Stimulated activated memory B cell treated with anti-CD40 and anti-IgM and Interleukin-4, amounts not matched to agents 10 μg/mL and 1 μg/mL and 100 μg/mL, for 72 hours (primary cell): ENCODE data around the gene CARS2.
A peak's percentile ranks its signal among the peaks of the same experiment; 100 is the strongest.
"Not testable (repeated sequence)": the region's sequence is repeated elsewhere in the genome, so short reads cannot be mapped to it uniquely, and the experiment has no call there.

Source experiments
- ATAC-seq: fragments of 150-1000 bp; cut with Tn5 transposase; 2 replicates; pipeline ENCODE4 v1.10.0; 2021
- H3K27ac Mint-ChIP-seq: one replicate; pipeline ENCODE4 v1.8.0; 2022; ENCODE audit warnings: mild to moderate bottlenecking, mixed read lengths
- H3K27me3 Mint-ChIP-seq: one replicate; pipeline ENCODE4 v1.8.0; 2022; ENCODE audit warnings: mixed read lengths
- H3K36me3 Mint-ChIP-seq: one replicate; pipeline ENCODE4 v1.8.0; 2022; ENCODE audit warnings: mixed read lengths
- H3K4me1 Mint-ChIP-seq: one replicate; pipeline ENCODE4 v1.8.0; 2022; ENCODE audit warnings: mixed read lengths
- H3K4me3 Mint-ChIP-seq: one replicate; pipeline ENCODE4 v1.8.0; 2022; ENCODE audit warnings: mild to moderate bottlenecking, moderate library complexity, mixed read lengths
- H3K9me3 Mint-ChIP-seq: one replicate; pipeline ENCODE4 v1.8.0; 2022; ENCODE audit warnings: mixed read lengths

CARS2 gene

GRCh38 chr13:110681868-110682550 is 23.9 kb downstream of the CARS2 start:
- Mint-ChIP-seq H3K4me3 (no peak overlapping the region), H3K4me1 (peaks cover 40% of the 10 kb centered on the region), H3K27ac (peak overlapping the region; percentile 43), H3K27me3 (no peaks in the 10 kb centered on the region), H3K9me3 (no peaks in the 10 kb centered on the region), H3K36me3 (peaks cover 64% of the 10 kb centered on the region)
- ATAC-seq = no peak

- Mint-ChIP-seq H3K27me3 (no peaks in the 10 kb centered on the region), H3K36me3 (peaks cover 56% of the 10 kb centered on the region), H3K9me3 (no peaks in the 10 kb centered on the region), H3K4me3 (no peak overlapping the region), H3K27ac (peak overlapping the region; percentile 97), H3K4me1 (peaks cover 51% of the 10 kb centered on the region)
- ATAC-seq = no peak
These were observed 25.1 kb downstream of the CARS2 start for GRCh38 chr13:110680852-110681251.

GRCh38 chr13:110677731-110678545 is 28.0 kb downstream of the CARS2 start:
- ATAC-seq = no peak
- peaks cover 56% of the 10 kb centered on the region for H3K36me3 Mint-ChIP-seq
- H3K27ac Mint-ChIP-seq = peak overlapping the region; percentile 97
- no peaks in the 10 kb centered on the region for H3K9me3 Mint-ChIP-seq
- H3K4me1 Mint-ChIP-seq = peaks cover 64% of the 10 kb centered on the region
- H3K4me3 Mint-ChIP-seq = no peak overlapping the region
- no peaks in the 10 kb centered on the region for H3K27me3 Mint-ChIP-seq

GRCh38 chr13:110676595-110677587 is 29.0 kb downstream of the CARS2 start:
- Mint-ChIP-seq H3K9me3 (no peaks in the 10 kb centered on the region), H3K4me3 (peak overlapping the region; percentile 76), H3K36me3 (peaks cover 57% of the 10 kb centered on the region), H3K4me1 (peaks cover 75% of the 10 kb centered on the region), H3K27me3 (no peaks in the 10 kb centered on the region), H3K27ac (peak overlapping the region; percentile 97)
- peak; percentile 89 for ATAC-seq

- not testable (repeated sequence) for H3K9me3 Mint-ChIP-seq, ATAC-seq, H3K27me3 Mint-ChIP-seq, H3K4me3 Mint-ChIP-seq
- Mint-ChIP-seq H3K36me3 (peaks cover 84% of the 10 kb centered on the region), H3K27ac (peak overlapping the region; percentile 33), H3K4me1 (peaks cover 56% of the 10 kb centered on the region)
These were observed 36.1 kb downstream of the CARS2 start for GRCh38 chr13:110669814-110670213.

- no peak for ATAC-seq
- no peak overlapping the region for H3K4me3 Mint-ChIP-seq
- peaks cover 51% of the 10 kb centered on the region for H3K4me1 Mint-ChIP-seq
These were observed 36.9 kb downstream of the CARS2 start for GRCh38 chr13:110669036-110669435.

GRCh38 chr13:110666255-110666533 is 39.7 kb downstream of the CARS2 start:
- Mint-ChIP-seq H3K4me3 (no peak overlapping the region), H3K27me3 (no peaks in the 10 kb centered on the region), H3K36me3 (peaks cover 83% of the 10 kb centered on the region), H3K27ac (peak overlapping the region; percentile 77), H3K4me1 (peaks cover 37% of the 10 kb centered on the region), H3K9me3 (no peaks in the 10 kb centered on the region)
- no peak for ATAC-seq

More at GRCh38 chr13:110669036-110669435, 36.9 kb downstream of the CARS2 start:
- H3K9me3 Mint-ChIP-seq = peaks cover 3% of the 10 kb centered on the region
- H3K27ac Mint-ChIP-seq = no peak overlapping the region
- peaks cover 82% of the 10 kb centered on the region for H3K36me3 Mint-ChIP-seq
- H3K27me3 Mint-ChIP-seq = no peaks in the 10 kb centered on the region

- H3K27ac Mint-ChIP-seq = peak overlapping the region; percentile 77
- peak; percentile 84 for ATAC-seq
- peaks cover 82% of the 10 kb centered on the region for H3K36me3 Mint-ChIP-seq
- H3K9me3 Mint-ChIP-seq = no peaks in the 10 kb centered on the region
- peak overlapping the region; percentile 15 for H3K4me3 Mint-ChIP-seq
- H3K27me3 Mint-ChIP-seq = no peaks in the 10 kb centered on the region
- H3K4me1 Mint-ChIP-seq = peaks cover 33% of the 10 kb centered on the region
These were observed 40.2 kb downstream of the CARS2 start for GRCh38 chr13:110665491-110666254.

- H3K27me3 Mint-ChIP-seq = no peaks in the 10 kb centered on the region
- H3K36me3 Mint-ChIP-seq = peaks cover 80% of the 10 kb centered on the region
- peak overlapping the region; percentile 77 for H3K27ac Mint-ChIP-seq
- peaks cover 3% of the 10 kb centered on the region for H3K9me3 Mint-ChIP-seq
- peaks cover 30% of the 10 kb centered on the region for H3K4me1 Mint-ChIP-seq
- ATAC-seq = no peak
- H3K4me3 Mint-ChIP-seq = no peak overlapping the region
These were observed 41.2 kb downstream of the CARS2 start for GRCh38 chr13:110664673-110665072.

- no peak for ATAC-seq
These were observed 41.9 kb downstream of the CARS2 start for GRCh38 chr13:110664041-110664440.

GRCh38 chr13:110663491-110663890 is 42.4 kb downstream of the CARS2 start:
- Mint-ChIP-seq H3K9me3 (peaks cover 3% of the 10 kb centered on the region), H3K36me3 (peaks cover 85% of the 10 kb centered on the region), H3K27ac (peak overlapping the region; percentile 10), H3K4me1 (peaks cover 41% of the 10 kb centered on the region), H3K4me3 (no peak overlapping the region), H3K27me3 (no peaks in the 10 kb centered on the region)
- ATAC-seq = no peak

More at GRCh38 chr13:110664041-110664440, 41.9 kb downstream of the CARS2 start:
- Mint-ChIP-seq H3K36me3 (peaks cover 83% of the 10 kb centered on the region), H3K4me1 (peaks cover 36% of the 10 kb centered on the region), H3K27ac (peak overlapping the region; percentile 10), H3K9me3 (peaks cover 3% of the 10 kb centered on the region), H3K4me3 (no peak overlapping the region), H3K27me3 (no peaks in the 10 kb centered on the region)

GRCh38 chr13:110662777-110663443 is 43.0 kb downstream of the CARS2 start:
- peaks cover 3% of the 10 kb centered on the region for H3K9me3 Mint-ChIP-seq
- H3K27me3 Mint-ChIP-seq = no peaks in the 10 kb centered on the region
- H3K4me1 Mint-ChIP-seq = peaks cover 47% of the 10 kb centered on the region
- no peak for ATAC-seq
- H3K4me3 Mint-ChIP-seq = no peak overlapping the region
- H3K36me3 Mint-ChIP-seq = peaks cover 82% of the 10 kb centered on the region
- no peak overlapping the region for H3K27ac Mint-ChIP-seq

GRCh38 chr13:110662091-110662490 is 43.8 kb downstream of the CARS2 start:
- Mint-ChIP-seq H3K27me3 (no peaks in the 10 kb centered on the region), H3K4me3 (no peak overlapping the region), H3K36me3 (peaks cover 73% of the 10 kb centered on the region), H3K9me3 (peaks cover 3% of the 10 kb centered on the region), H3K4me1 (peaks cover 55% of the 10 kb centered on the region), H3K27ac (no peak overlapping the region)
- ATAC-seq = no peak

GRCh38 chr13:110661256-110661655 is 44.7 kb downstream of the CARS2 start:
- no peak overlapping the region for H3K4me3 Mint-ChIP-seq
- no peak overlapping the region for H3K27ac Mint-ChIP-seq
- ATAC-seq = no peak
- no peaks in the 10 kb centered on the region for H3K27me3 Mint-ChIP-seq
- peaks cover 3% of the 10 kb centered on the region for H3K9me3 Mint-ChIP-seq
- H3K4me1 Mint-ChIP-seq = peaks cover 53% of the 10 kb centered on the region
- peaks cover 68% of the 10 kb centered on the region for H3K36me3 Mint-ChIP-seq
